Glomerular visceral epithelial cell (primary cell): ENCODE measurements around the gene WDR82.

Source experiments
- DNase-seq: peaks from one replicate; pipeline ENCODE4 v3.0.0-alpha.2; 2016; ENCODE audit errors: extremely low spot score

The WDR82 gene

GRCh38 chr3:52256622-52257021 is 21.8 kb downstream of the WDR82 start:
- DNase-seq: no peak

GRCh38 chr3:52256159-52256558 is 22.3 kb downstream of the WDR82 start:
- no peak for DNase-seq

GRCh38 chr3:52254608-52255007 is 23.8 kb downstream of the WDR82 start:
- no peak for DNase-seq

- peak; percentile 22 for DNase-seq
These were observed 24.8 kb downstream of the WDR82 start for GRCh38 chr3:52253314-52254304.

- DNase-seq: no peak
These were observed 28.3 kb downstream of the WDR82 start for GRCh38 chr3:52250122-52250521.

- DNase-seq: no peak
These were observed 28.8 kb downstream of the WDR82 start for GRCh38 chr3:52249683-52250082.

- DNase-seq: peak; percentile 35
These were observed 29.5 kb downstream of the WDR82 start for GRCh38 chr3:52248816-52249547.

GRCh38 chr3:52248165-52248541 is 30.3 kb downstream of the WDR82 start:
- no peak for DNase-seq

- DNase-seq: no peak
These were observed 30.9 kb downstream of the WDR82 start for GRCh38 chr3:52247409-52248164.

GRCh38 chr3:52246728-52247408 is 31.6 kb downstream of the WDR82 start:
- DNase-seq: no peak

- no peak for DNase-seq
These were observed 32.2 kb downstream of the WDR82 start for GRCh38 chr3:52246264-52246620.

- DNase-seq: peak; percentile 16
These were observed 32.9 kb downstream of the WDR82 start, which contains the start of gene PPM1M for GRCh38 chr3:52245322-52246263. PPM1M (plus strand) TSS chr3:52245759; CDS start chr3:52245825, 66 bp downstream.

- peak; percentile 12 for DNase-seq
These were observed 34.4 kb downstream of the WDR82 start for GRCh38 chr3:52243791-52244628.

- DNase-seq: no peak
These were observed 36.4 kb downstream of the WDR82 start for GRCh38 chr3:52242039-52242438.

- no peak for DNase-seq
These were observed 37.5 kb downstream of the WDR82 start for GRCh38 chr3:52240886-52241370.

- peak; percentile 63 for DNase-seq
These were observed 38.2 kb downstream of the WDR82 start for GRCh38 chr3:52240059-52240885.

GRCh38 chr3:52238761-52239701 is 39.4 kb downstream of the WDR82 start, which contains the start of gene TWF2:
TWF2 (minus strand) TSS chr3:52239158; CDS start chr3:52239016, 142 bp downstream.
- DNase-seq: peak; percentile 82
